Activated T-helper 2 cell treated with anti-CD3 and anti-CD28 coated beads, Interferon-gamma antibody, Interleukin-2, Interleukin-4, amounts not matched to agents 10 μg/mL and 5 μg/mL and 100 μg/mL, durations not matched to agents 14 hours and 24 hours and 36 hours (primary cell): Measurements from ENCODE around the gene LSP1. TPM values are rescaled to one million over a fixed set of nuclear protein-coding genes. Genes with fewer than 3 reads are reported as not detected.
"Not testable (repeated sequence)": the region's sequence is repeated elsewhere in the genome, so short reads cannot be mapped to it uniquely, and the experiment has no call there.

Experiments
- DNase-seq: peaks from one replicate; pipeline ENCODE4 v3.0.0; 2021; ENCODE audit warnings: low spot score
- H3K27ac Mint-ChIP-seq: one replicate; pipeline ENCODE4 v1.8.0; 2021; ENCODE audit warnings: mixed read lengths
- H3K27me3 Mint-ChIP-seq: one replicate; pipeline ENCODE4 v1.8.0; 2021; ENCODE audit warnings: low read depth, mixed read lengths
- H3K36me3 Mint-ChIP-seq: one replicate; pipeline ENCODE4 v1.8.0; 2021; ENCODE audit warnings: low read depth, mixed read lengths
- H3K4me1 Mint-ChIP-seq: one replicate; pipeline ENCODE4 v1.8.0; 2021; ENCODE audit warnings: low read depth, mixed read lengths
- H3K4me3 Mint-ChIP-seq: one replicate; pipeline ENCODE4 v1.8.0; 2021; ENCODE audit warnings: low read depth, mild to moderate bottlenecking, moderate library complexity, mixed read lengths
- H3K9me3 Mint-ChIP-seq: one replicate; pipeline ENCODE4 v1.8.0; 2021; ENCODE audit warnings: mixed read lengths
- intact Hi-C: fragments of 100-400 bp; cut with micrococcal nuclease; formaldehyde crosslinking; loops from one replicate; pipeline ENCODE4 v1.15.1; 2023
- total RNA-seq: library from RNA; stranded (reverse); gene quantifications from 2 replicates; pipeline ENCODE4 v1.2.3, GENCODE V29; 2022

LSP1 gene, protein sequence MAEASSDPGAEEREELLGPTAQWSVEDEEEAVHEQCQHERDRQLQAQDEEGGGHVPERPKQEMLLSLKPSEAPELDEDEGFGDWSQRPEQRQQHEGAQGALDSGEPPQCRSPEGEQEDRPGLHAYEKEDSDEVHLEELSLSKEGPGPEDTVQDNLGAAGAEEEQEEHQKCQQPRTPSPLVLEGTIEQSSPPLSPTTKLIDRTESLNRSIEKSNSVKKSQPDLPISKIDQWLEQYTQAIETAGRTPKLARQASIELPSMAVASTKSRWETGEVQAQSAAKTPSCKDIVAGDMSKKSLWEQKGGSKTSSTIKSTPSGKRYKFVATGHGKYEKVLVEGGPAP
- total RNA-seq = 442 and 449 TPM in 2 replicates

DNA sequence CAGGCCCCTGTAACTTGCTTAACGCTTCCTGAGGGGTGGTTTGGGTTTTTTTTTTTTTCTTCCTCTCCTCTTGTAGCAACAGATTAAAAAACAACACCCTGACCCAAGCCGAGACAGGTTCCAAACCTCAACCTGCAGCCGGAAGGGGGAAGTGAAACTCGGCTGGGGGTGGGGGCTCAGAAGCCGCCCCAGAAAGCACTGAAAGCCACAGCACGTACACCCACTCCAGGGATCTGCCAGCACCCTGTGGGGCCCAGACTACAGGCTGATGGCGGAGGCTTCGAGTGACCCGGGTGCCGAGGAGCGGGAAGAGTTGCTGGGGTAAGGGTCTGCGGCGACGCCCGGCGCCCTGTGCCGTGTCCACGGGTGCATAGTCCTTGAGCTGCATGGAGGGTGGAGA is at the start of gene LSP1:
Gene LSP1, plus strand, starts transcription at position 208 of the 400 bp plus-strand sequence. Its CDS starts 61 bp downstream, at position 269.
- H3K27me3 Mint-ChIP-seq = no peaks in the 10 kb centered on the region
- peaks cover 23% of the 10 kb centered on the region for H3K36me3 Mint-ChIP-seq
- DNase-seq = peak; percentile 86
- H3K27ac Mint-ChIP-seq = peak within 1 kb of the TSS; percentile 99
- intact Hi-C loops = loop anchor here (1.0 to 2.0 kb wide), 3 partner anchors 18 to 1040 kb away; no protein-coding TSS in a partner anchor
- H3K4me3 Mint-ChIP-seq = peak within 1 kb of the TSS; percentile 100
- H3K4me1 Mint-ChIP-seq = peaks cover 32% of the 10 kb centered on the region
- H3K9me3 Mint-ChIP-seq = no peaks in the 10 kb centered on the region

DNA sequence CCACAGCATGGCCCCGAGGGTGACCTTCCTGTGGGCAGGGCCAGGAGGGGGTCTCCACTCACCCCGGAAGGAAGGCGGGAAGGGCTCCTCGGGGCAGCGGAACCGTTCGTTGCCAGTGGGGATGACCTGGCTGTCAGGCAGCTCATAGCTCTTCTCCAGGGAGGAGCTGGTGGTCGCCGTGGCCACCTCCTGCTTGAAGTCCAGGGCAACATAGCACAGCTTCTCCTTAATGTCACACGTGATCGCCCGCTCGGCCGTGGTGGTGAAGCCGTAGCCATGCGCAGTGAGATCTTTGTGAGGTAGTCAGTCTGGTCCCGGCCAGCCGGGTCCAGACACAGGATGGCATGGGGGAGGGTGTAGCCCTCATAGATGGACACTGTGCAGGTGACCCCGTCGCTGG is 49.6 kb upstream of the LSP1 start:
- H3K36me3 Mint-ChIP-seq = no peaks in the 10 kb centered on the region
- peaks cover 8% of the 10 kb centered on the region for H3K27me3 Mint-ChIP-seq
- no peak overlapping the region for H3K27ac Mint-ChIP-seq
- H3K9me3 Mint-ChIP-seq = no peaks in the 10 kb centered on the region
- DNase-seq = no peak
- intact Hi-C loops = no loop called here
- H3K4me1 Mint-ChIP-seq = no peaks in the 10 kb centered on the region
- H3K4me3 Mint-ChIP-seq = no peak overlapping the region

DNA sequence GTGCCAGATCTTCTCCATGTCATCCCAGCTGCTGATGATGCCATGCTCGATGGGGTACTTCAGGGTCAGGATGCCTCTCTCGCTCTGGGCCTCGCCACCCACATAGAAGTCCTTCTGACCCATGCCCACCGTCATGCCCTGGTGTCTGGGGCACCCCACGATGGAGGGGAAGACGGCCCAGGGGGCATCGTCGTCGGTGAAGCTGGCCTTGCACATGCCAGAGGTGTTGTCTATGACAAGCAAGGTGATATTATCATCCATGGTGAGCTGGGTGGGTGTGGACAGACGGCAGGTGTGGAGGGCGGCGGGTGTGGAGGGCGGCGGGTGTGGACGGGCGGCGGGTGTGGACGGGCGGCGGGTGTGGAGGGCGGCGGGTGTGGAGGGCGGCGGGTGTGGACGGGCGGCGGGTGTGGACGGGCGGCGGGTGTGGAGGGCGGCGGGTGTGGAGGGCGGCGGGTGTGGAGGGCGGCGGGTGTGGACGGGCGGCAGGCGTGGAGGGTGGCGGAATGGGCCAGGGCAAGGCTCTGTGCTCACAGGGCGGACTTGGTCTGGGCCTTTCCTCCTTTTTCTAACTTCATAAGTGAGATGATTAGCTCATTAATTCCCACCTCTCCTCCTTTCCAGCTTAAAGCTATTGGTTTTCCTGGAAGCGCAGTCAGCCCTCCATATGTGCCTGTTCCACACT is 48.9 kb upstream of the LSP1 start:
- peaks cover 11% of the 10 kb centered on the region for H3K27me3 Mint-ChIP-seq
- intact Hi-C loops, H3K27ac Mint-ChIP-seq: not testable (repeated sequence)

DNA sequence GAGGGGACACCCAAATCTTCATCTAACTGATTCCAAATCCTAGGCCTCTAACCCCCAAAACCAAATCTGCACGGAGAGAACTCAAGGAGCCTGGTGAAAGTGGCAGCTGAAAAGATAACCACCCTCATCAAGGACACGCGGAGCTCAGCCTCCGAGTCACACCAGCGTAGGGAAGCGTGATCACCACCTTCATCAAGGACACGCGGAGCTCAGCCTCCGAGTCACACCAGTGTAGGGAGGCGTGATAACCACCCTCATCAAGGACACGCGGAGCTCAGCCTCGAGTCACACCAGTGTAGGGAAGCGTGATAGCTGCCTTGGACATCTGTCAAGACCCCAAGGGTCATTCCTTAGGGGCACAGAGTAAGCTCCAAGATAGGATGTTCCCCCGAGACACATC is 47.4 kb upstream of the LSP1 start:
- H3K27me3 Mint-ChIP-seq = peaks cover 17% of the 10 kb centered on the region
- no peaks in the 10 kb centered on the region for H3K36me3 Mint-ChIP-seq
- no peaks in the 10 kb centered on the region for H3K4me1 Mint-ChIP-seq
- no peak for DNase-seq
- intact Hi-C loops = no loop called here
- H3K9me3 Mint-ChIP-seq = no peaks in the 10 kb centered on the region
- no peak overlapping the region for H3K27ac Mint-ChIP-seq
- H3K4me3 Mint-ChIP-seq = no peak overlapping the region

More for the DNA sequence above, 48.9 kb upstream of the LSP1 start:
- H3K4me1 Mint-ChIP-seq, H3K9me3 Mint-ChIP-seq, H3K4me3 Mint-ChIP-seq, DNase-seq, H3K36me3 Mint-ChIP-seq: not testable (repeated sequence)

GRCh38 chr11:1807264-1807995 is 45.5 kb upstream of the LSP1 start:
- no peaks in the 10 kb centered on the region for H3K9me3 Mint-ChIP-seq
- H3K4me3 Mint-ChIP-seq = no peak overlapping the region
- no peaks in the 10 kb centered on the region for H3K36me3 Mint-ChIP-seq
- H3K27ac Mint-ChIP-seq = no peak overlapping the region
- no peaks in the 10 kb centered on the region for H3K4me1 Mint-ChIP-seq
- intact Hi-C loops = no loop called here
- no peak for DNase-seq
- peaks cover 21% of the 10 kb centered on the region for H3K27me3 Mint-ChIP-seq

GRCh38 chr11:1810761-1811160 is 42.1 kb upstream of the LSP1 start:
- Mint-ChIP-seq H3K4me1 (no peaks in the 10 kb centered on the region), H3K36me3 (no peaks in the 10 kb centered on the region), H3K9me3 (no peaks in the 10 kb centered on the region), H3K27me3 (peaks cover 19% of the 10 kb centered on the region), H3K4me3 (no peak overlapping the region), H3K27ac (no peak overlapping the region)
- no peak for DNase-seq
- intact Hi-C loops = no loop called here

DNA sequence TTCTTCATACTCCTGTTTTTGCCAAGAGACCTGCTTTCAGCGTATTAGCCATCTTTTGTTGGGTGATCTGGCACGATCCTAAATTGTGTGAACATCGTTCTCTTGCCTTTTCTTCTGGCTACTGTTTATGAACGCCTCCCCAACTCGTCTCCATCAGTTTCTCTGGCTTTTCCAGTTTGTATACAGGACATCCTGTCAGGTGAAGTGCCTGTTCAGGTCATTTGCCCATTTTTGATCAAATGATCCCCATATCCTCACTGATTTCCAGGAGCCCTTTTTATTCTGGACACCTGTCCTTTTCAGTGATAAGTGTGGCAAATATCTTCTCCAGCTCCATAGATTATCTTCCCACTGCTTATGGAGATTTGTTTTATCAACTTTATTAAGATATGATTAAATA is 40.6 kb upstream of the LSP1 start:
- Mint-ChIP-seq H3K4me3 (no peak overlapping the region), H3K4me1 (no peaks in the 10 kb centered on the region), H3K9me3 (no peaks in the 10 kb centered on the region), H3K27ac (no peak overlapping the region), H3K27me3 (peaks cover 19% of the 10 kb centered on the region), H3K36me3 (no peaks in the 10 kb centered on the region)
- DNase-seq = no peak
- intact Hi-C loops = no loop called here

GRCh38 chr11:1812801-1813200 is 40.1 kb upstream of the LSP1 start:
- H3K27me3 Mint-ChIP-seq = peaks cover 18% of the 10 kb centered on the region

GRCh38 chr11:1813356-1813755 is 39.5 kb upstream of the LSP1 start:
- H3K27ac Mint-ChIP-seq, H3K4me1 Mint-ChIP-seq, DNase-seq, H3K4me3 Mint-ChIP-seq, intact Hi-C loops, H3K9me3 Mint-ChIP-seq, H3K36me3 Mint-ChIP-seq: not testable (repeated sequence)
- peaks cover 15% of the 10 kb centered on the region for H3K27me3 Mint-ChIP-seq

More at GRCh38 chr11:1812801-1813200, 40.1 kb upstream of the LSP1 start:
- Mint-ChIP-seq H3K4me1 (no peaks in the 10 kb centered on the region), H3K4me3 (no peak overlapping the region), H3K9me3 (no peaks in the 10 kb centered on the region), H3K27ac (no peak overlapping the region), H3K36me3 (no peaks in the 10 kb centered on the region)
- no peak for DNase-seq
- intact Hi-C loops = no loop called here

DNA sequence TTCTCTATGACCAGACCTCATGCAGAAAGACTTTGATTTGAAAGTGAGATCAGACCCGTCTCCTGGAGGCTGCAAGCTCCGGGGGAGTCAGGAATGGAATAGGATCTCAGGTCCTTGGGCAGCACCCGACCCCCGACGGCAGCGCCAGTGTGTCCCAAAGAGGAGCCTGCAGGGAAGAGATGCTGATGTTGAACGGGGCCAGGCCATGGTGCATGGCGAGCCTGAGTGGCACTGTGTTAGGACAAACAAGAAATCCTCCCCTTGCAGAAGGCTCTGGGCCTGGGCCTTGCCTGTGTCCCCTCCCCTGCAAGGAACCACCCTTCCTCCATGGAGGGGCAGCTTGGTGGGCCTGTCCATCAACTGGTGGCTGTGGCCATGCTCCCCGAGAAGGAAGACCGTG is 38.2 kb upstream of the LSP1 start:
- no peak overlapping the region for H3K4me3 Mint-ChIP-seq
- intact Hi-C loops = no loop called here
- peaks cover 9% of the 10 kb centered on the region for H3K27me3 Mint-ChIP-seq
- H3K9me3 Mint-ChIP-seq = no peaks in the 10 kb centered on the region
- no peak overlapping the region for H3K27ac Mint-ChIP-seq
- DNase-seq = no peak
- no peaks in the 10 kb centered on the region for H3K36me3 Mint-ChIP-seq
- H3K4me1 Mint-ChIP-seq = no peaks in the 10 kb centered on the region

- H3K4me1 Mint-ChIP-seq = no peaks in the 10 kb centered on the region
- H3K4me3 Mint-ChIP-seq = no peak overlapping the region
- H3K27me3 Mint-ChIP-seq = peaks cover 6% of the 10 kb centered on the region
- no peaks in the 10 kb centered on the region for H3K9me3 Mint-ChIP-seq
- H3K36me3 Mint-ChIP-seq = no peaks in the 10 kb centered on the region
- intact Hi-C loops = no loop called here
- no peak for DNase-seq
- no peak overlapping the region for H3K27ac Mint-ChIP-seq
Measured at GRCh38 chr11:1815311-1815710, 37.6 kb upstream of the LSP1 start.

GRCh38 chr11:1815751-1816150 is 37.1 kb upstream of the LSP1 start:
- no peaks in the 10 kb centered on the region for H3K9me3 Mint-ChIP-seq
- intact Hi-C loops = no loop called here

DNA sequence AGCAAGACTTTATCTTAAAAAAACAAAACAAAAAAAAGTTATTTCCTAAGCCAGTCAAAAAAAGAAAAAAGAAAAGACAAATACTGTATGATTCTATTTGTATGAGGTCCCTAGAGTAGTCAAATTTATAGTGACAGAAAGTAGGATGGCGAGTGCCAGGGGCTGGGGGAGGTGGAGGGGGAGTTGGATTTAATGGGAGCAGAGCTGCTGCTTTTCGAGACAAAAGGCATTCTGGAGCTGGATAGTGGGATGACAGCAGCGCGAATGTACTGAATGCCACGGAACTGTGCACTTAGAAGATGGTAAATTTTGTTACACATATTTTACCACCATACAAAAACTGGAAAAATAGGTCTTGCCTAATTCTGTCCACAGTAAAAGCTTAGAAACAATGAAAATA is 35.9 kb upstream of the LSP1 start:
- no peak overlapping the region for H3K4me3 Mint-ChIP-seq
- intact Hi-C loops = no loop called here
- no peak for DNase-seq
- no peak overlapping the region for H3K27ac Mint-ChIP-seq
- no peaks in the 10 kb centered on the region for H3K9me3 Mint-ChIP-seq
- H3K27me3 Mint-ChIP-seq = no peaks in the 10 kb centered on the region
- H3K4me1 Mint-ChIP-seq = no peaks in the 10 kb centered on the region
- H3K36me3 Mint-ChIP-seq = no peaks in the 10 kb centered on the region

More at GRCh38 chr11:1815751-1816150, 37.1 kb upstream of the LSP1 start:
- H3K4me3 Mint-ChIP-seq = no peak overlapping the region
- no peaks in the 10 kb centered on the region for H3K36me3 Mint-ChIP-seq
- peaks cover 4% of the 10 kb centered on the region for H3K27me3 Mint-ChIP-seq
- H3K4me1 Mint-ChIP-seq = no peaks in the 10 kb centered on the region
- DNase-seq = no peak
- no peak overlapping the region for H3K27ac Mint-ChIP-seq
